Tibial nerve (tissue), 3 donors: ENCODE data around the gene SLC12A7.

ENCODE experiments used
- CTCF ChIP-seq, 5 experiments: fragments of 200-600 bp in 3 of 5; fragments of 450-650 bp in 2 of 5; sonication (generic) in 3 of 5; IDR thresholded peaks; one replicate each; pipeline ENCODE4 v1.5.1; 2016 to 2019; ENCODE audit warnings: antibody characterized with exemption in 5 of 5, mild to moderate bottlenecking in 3 of 5, moderate library complexity in 2 of 5
- POLR2A ChIP-seq, 2 donors: fragments of 450-650 bp; IDR thresholded peaks; one replicate each; pipeline ENCODE4 v1.6.1; 2017; ENCODE audit warnings: antibody characterized with exemption in 2 of 2, mild to moderate bottlenecking in 2 of 2, moderate library complexity in 2 of 2

GRCh38 chr5:1090538-1090937 is 21.3 kb downstream of the SLC12A7 start:
- TF ChIP-seq CTCF (IDR thresholded peaks at IDR 0.05) (no peak), POLR2A (IDR thresholded peaks at IDR 0.05) (no peak)
